ENCODE results near the gene ZNF324B. TPM values are rescaled to one million over a fixed set of nuclear protein-coding genes. Genes with fewer than 3 reads are reported as not detected.

Gene ZNF324B
- total RNA-seq, 1 experiment from 2014 or later, result 6.3 TPM

DNA sequence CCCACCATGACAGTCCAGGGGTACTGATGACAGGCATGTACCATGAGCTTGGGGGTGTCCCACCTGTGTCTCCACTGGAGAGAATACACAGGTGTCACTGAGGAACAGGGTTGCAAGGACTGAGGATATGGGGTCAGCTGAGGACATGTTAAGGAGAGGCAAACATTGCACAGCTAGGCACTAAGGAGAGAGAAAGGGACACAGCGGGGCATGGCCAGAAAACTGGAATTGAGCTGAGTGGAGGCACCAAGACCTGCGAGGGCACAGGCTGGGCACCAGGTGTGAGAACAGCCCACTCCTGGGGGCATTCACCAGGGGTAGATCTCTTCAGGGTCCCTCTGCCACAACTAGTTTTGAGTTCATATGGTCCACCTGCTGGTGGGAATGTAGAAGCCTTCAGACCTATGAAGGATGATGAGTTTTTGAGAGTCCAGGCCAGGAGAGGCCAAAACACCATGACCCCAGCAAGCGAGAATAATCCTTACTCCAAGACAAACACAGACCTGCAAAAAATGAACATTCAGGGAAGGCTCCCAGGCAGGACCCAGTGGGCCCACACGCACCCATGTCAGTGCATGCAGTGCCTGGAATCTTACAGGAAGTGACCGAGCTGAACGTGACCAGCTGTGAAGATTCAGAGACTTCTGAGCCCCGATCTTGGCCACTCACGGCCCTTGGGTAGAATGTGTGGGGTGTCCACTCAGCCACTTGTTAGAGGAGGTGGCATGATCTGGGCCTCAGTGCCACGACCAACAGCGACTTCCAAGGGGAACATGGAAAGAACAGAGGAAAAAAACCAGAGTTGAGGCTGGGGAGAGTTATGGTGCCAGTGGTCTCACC, 44.4 kb upstream of the ZNF324B start:
- Histone ChIP-seq H3K23me2 (ENCODE audit: insufficient read length, low read depth, low read length, poor library complexity, severe bottlenecking) (peaks cover 15% of the 10 kb centered on the region), H3K4me1 (ENCODE audit: insufficient read depth, low read length) (peaks cover 5% of the 10 kb centered on the region; the same call in 1 of the 2 replicates), H3K27me3 (ENCODE audit: insufficient read depth, low read length) (no peaks in the 10 kb centered on the region; the same call in 1 of the 2 replicates), H3K4me2 (ENCODE audit: insufficient read depth, insufficient read length, low read length) (peak overlapping the region; percentile 87), H4K5ac (ENCODE audit: insufficient read length, low read depth, low read length) (no peak overlapping the region), H2BK15ac (ENCODE audit: low read depth, low read length) (no peak overlapping the region), H2AK5ac (ENCODE audit: insufficient read length, low read length) (no peak overlapping the region), H3K79me1 (ENCODE audit: insufficient read depth, low read depth, low read length, poor library complexity, severe bottlenecking) (no peaks in the 10 kb centered on the region), H2BK20ac (ENCODE audit: low read depth, low read length, poor library complexity, severe bottlenecking) (no peak overlapping the region), H3T11ph (ENCODE audit: low read length) (no peak overlapping the region), H3K4ac (ENCODE audit: low read depth, low read length) (no peak overlapping the region), H4K8ac (replicated peaks; ENCODE audit: insufficient read length, low read depth, low read length) (no peak overlapping the region), H3K9ac (ENCODE audit: extremely low read depth, insufficient read length, low read length) (peak overlapping the region; percentile 84), H3K9me3 (ENCODE audit: control insufficient read depth, low read depth, low read length) (no peaks in the 10 kb centered on the region), H3K27ac (ENCODE audit: insufficient read length, low read depth, low read length) (no peak overlapping the region), H3K56ac (ENCODE audit: insufficient read length, low read depth, low read length) (no peak overlapping the region), H3K14ac (ENCODE audit: insufficient read depth, low read length) (peak overlapping the region; percentile 75; the same call in 1 of the 2 replicates), H3K79me2 (ENCODE audit: insufficient read depth, low read length) (no peaks in the 10 kb centered on the region), H2BK120ac (ENCODE audit: low read depth, low read length, poor library complexity, severe bottlenecking) (no peak overlapping the region), H2AFZ (ENCODE audit: low read length) (no peak overlapping the region), H2BK5ac (ENCODE audit: insufficient read length, low read length) (no peak overlapping the region), H3K23ac (ENCODE audit: insufficient read length, low read depth, low read length) (no peak overlapping the region), H4K91ac (ENCODE audit: insufficient read length, low read depth, low read length) (no peak overlapping the region), H4K20me1 (ENCODE audit: control insufficient read depth, insufficient read depth, insufficient read length) (peaks cover 3% of the 10 kb centered on the region), H3K18ac (ENCODE audit: insufficient read length, low read depth, low read length) (no peak overlapping the region), H2BK12ac (ENCODE audit: insufficient read length, low read depth, low read length) (no peak overlapping the region)
- H3K27ac Mint-ChIP-seq, result peak overlapping the region in 1 of 3 experiments; percentile 94; a peak in 1 of 7 replicates
- TF ChIP-seq, protein P1, sequence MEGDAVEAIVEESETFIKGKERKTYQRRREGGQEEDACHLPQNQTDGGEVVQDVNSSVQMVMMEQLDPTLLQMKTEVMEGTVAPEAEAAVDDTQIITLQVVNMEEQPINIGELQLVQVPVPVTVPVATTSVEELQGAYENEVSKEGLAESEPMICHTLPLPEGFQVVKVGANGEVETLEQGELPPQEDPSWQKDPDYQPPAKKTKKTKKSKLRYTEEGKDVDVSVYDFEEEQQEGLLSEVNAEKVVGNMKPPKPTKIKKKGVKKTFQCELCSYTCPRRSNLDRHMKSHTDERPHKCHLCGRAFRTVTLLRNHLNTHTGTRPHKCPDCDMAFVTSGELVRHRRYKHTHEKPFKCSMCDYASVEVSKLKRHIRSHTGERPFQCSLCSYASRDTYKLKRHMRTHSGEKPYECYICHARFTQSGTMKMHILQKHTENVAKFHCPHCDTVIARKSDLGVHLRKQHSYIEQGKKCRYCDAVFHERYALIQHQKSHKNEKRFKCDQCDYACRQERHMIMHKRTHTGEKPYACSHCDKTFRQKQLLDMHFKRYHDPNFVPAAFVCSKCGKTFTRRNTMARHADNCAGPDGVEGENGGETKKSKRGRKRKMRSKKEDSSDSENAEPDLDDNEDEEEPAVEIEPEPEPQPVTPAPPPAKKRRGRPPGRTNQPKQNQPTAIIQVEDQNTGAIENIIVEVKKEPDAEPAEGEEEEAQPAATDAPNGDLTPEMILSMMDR (conservative IDR thresholded peaks at IDR 0.05), result peak; percentile 58
- peak overlapping the region; percentile 87 to 94 for H3K4me3 Mint-ChIP-seq
- H3K9me3 Mint-ChIP-seq, result peaks cover 10 to 13% of the 10 kb centered on the region in 2 experiments; a peak in 4 of 5 replicates
- H3K4me1 Mint-ChIP-seq, result peaks cover 19 to 23% of the 10 kb centered on the region in 2 experiments
- H3K36me3 Mint-ChIP-seq (ENCODE audit: insufficient read depth in 1 of 3, low read depth in 3 of 3), result peaks cover 8 to 11% (median 9%) of the 10 kb centered on the region in 3 experiments; a peak in 6 of 7 replicates
- peaks cover 13% of the 10 kb centered on the region for H3K27me3 Mint-ChIP-seq (ENCODE audit: low read depth)
- no CpG with 5 or more reads among the region's 10 CpGs for WGBS (ENCODE audit: extremely low coverage, insufficient read length, low lambda C conversion rate)
- peak; percentile 47 for DNase-seq
